NCI-H187 (cell line): ENCODE results near the gene TK2.
A peak's percentile ranks its signal among the peaks of the same experiment; 100 is the strongest.

Experiments used
- DNase-seq, 2 experiments: peaks; one replicate each; lab custom pipeline; 2025; lab: John Stamatoyannopoulos, UW

TK2 gene

GRCh38 chr16:66481943-66482390 lies 68.0 kb downstream of the TK2 start:
- no peak for DNase-seq

GRCh38 chr16:66481081-66481942 lies 68.6 kb downstream of the TK2 start:
- no peak for DNase-seq

- no peak for DNase-seq
Observed at GRCh38 chr16:66480265-66481080, 69.4 kb downstream of the TK2 start.

GRCh38 chr16:66479661-66480264 lies 70.2 kb downstream of the TK2 start:
- DNase-seq = no peak

GRCh38 chr16:66478733-66479511 lies 71.0 kb downstream of the TK2 start:
- DNase-seq = no peak

GRCh38 chr16:66477028-66477515 lies 72.8 kb downstream of the TK2 start:
- DNase-seq = no peak

GRCh38 chr16:66476328-66477027 lies 73.4 kb downstream of the TK2 start:
- no peak for DNase-seq

GRCh38 chr16:66475232-66475631 lies 74.7 kb downstream of the TK2 start:
- no peak for DNase-seq

- peak in 1 of 2 experiments; percentile 12 for DNase-seq
Observed at GRCh38 chr16:66474750-66475199, 75.1 kb downstream of the TK2 start.

GRCh38 chr16:66473654-66474519 lies 76.0 kb downstream of the TK2 start:
- no peak for DNase-seq

- DNase-seq = no peak
Observed at GRCh38 chr16:66473051-66473571, 76.8 kb downstream of the TK2 start.

- no peak for DNase-seq
Observed at GRCh38 chr16:66471716-66472393, 78.1 kb downstream of the TK2 start.

- DNase-seq = no peak
Observed at GRCh38 chr16:66471264-66471663, 78.7 kb downstream of the TK2 start.

GRCh38 chr16:66470556-66470955 lies 79.4 kb downstream of the TK2 start:
- no peak for DNase-seq

GRCh38 chr16:66469947-66470546 lies 79.9 kb downstream of the TK2 start:
- no peak for DNase-seq

GRCh38 chr16:66469291-66469946 lies 80.5 kb downstream of the TK2 start:
- no peak for DNase-seq

GRCh38 chr16:66468321-66468965 lies 81.5 kb downstream of the TK2 start:
- DNase-seq = no peak

GRCh38 chr16:66467611-66468010 lies 82.3 kb downstream of the TK2 start:
- no peak for DNase-seq
